ENCODE results near the gene MAN2B2. TPM values are rescaled to one million over a fixed set of nuclear protein-coding genes. Genes with fewer than 3 reads are reported as not detected.

MAN2B2 gene
- total RNA-seq, 2 experiments from 2014 or later, result 13.7 to 19.4 TPM

- H3K9me3 ChIP-seq (ENCODE audit: low read length), result no peaks in the 10 kb centered on the region
- H4K20me1 ChIP-seq (ENCODE audit: insufficient read depth, low read length), result no peaks in the 10 kb centered on the region
- H3K79me2 ChIP-seq (ENCODE audit: insufficient read depth, low read depth, low read length), result no peaks in the 10 kb centered on the region
- BruUV-seq (replicated peaks), result no TSS peak
- H3K27ac ChIP-seq (ENCODE audit: low read depth, low read length, poor library complexity, severe bottlenecking), result peak overlapping the region; percentile 19
- intact Hi-C loops (cut with micrococcal nuclease; ENCODE audit: unreplicated experiment), result no loop called here
- peak; percentile 74 for DNase-seq (ENCODE audit: low spot score)
- no peaks in the 10 kb centered on the region for H3K9me2 ChIP-seq (ENCODE audit: insufficient read depth, low read length)
- peak overlapping the region; percentile 82 for H2AFZ ChIP-seq (ENCODE audit: low read length)
- peaks cover 16% of the 10 kb centered on the region for H3K4me1 ChIP-seq (ENCODE audit: insufficient read depth, low read length, poor library complexity, severe bottlenecking)
- ChIA-PET POLR2A (interaction anchor here (0.7 to 3.1 kb wide), 10 partner anchors 9 to 1040 kb away, joined by 3 to 8 read pairs (median 4); partner anchors contain the start of gene MAN2B2), CTCF (ENCODE audit: unreplicated experiment) (interaction anchor here (1.0 kb wide), 1 partner anchor 9 kb away, joined by 3 read pairs; no protein-coding TSS in a partner anchor)
- no peak overlapping the region for H3K4me3 ChIP-seq (ENCODE audit: low read depth, low read length, poor library complexity, severe bottlenecking)
- peak overlapping the region; percentile 32 for H3K4me2 ChIP-seq (ENCODE audit: low read length)
- TF ChIP-seq CTCF (conservative IDR thresholded peaks at IDR 0.05; ENCODE audit: low read length), result no peak
- TF ChIP-seq EZH2phosphoT487 (IDR thresholded peaks at IDR 0.05; ENCODE audit: borderline replicate concordance, low read depth, low read length), result no peak
- H3K36me3 ChIP-seq (ENCODE audit: insufficient read depth, low read length), result no peaks in the 10 kb centered on the region
Observed at GRCh38 chr4:6633091-6633906, 58.3 kb downstream of the MAN2B2 start.

DNA sequence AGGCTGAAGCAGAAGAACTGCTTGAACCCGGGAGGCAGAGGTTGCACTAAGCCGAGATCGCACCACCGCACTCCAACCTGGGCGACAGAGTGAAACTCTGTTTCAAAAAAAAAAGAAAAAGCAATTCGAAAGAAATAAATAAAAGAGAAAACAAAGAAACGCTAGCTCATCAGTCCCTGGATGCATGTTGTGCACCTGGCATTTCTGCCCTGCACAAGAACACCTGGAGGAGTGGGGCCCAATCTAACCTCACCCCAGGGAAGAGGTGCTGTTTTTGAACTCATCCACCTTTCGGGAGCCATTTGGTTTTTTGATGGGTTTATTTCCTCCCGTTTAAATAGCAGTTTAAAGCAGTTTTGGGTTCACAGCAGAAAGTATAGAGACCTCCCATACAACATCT is 59.8 kb downstream of the MAN2B2 start:
- no peak overlapping the region for H3K4me3 ChIP-seq (ENCODE audit: low read depth, low read length, poor library complexity, severe bottlenecking)
- no peak overlapping the region for H3K4me2 ChIP-seq (ENCODE audit: low read length)
- TF ChIP-seq EZH2phosphoT487 (IDR thresholded peaks at IDR 0.05; ENCODE audit: borderline replicate concordance, low read depth, low read length), result no peak
- no peak for TF ChIP-seq CTCF (conservative IDR thresholded peaks at IDR 0.05; ENCODE audit: low read length)
- H2AFZ ChIP-seq (ENCODE audit: low read length), result no peak overlapping the region
- POLR2A ChIA-PET, result interaction anchor here (0.7 to 3.1 kb wide), 4 partner anchors 37 to 82 kb away, joined by 3 to 8 read pairs (median 6); no protein-coding TSS in a partner anchor
- H3K79me2 ChIP-seq (ENCODE audit: insufficient read depth, low read depth, low read length), result no peaks in the 10 kb centered on the region
- H3K27ac ChIP-seq (ENCODE audit: low read depth, low read length, poor library complexity, severe bottlenecking), result no peak overlapping the region
- BruUV-seq (replicated peaks), result no TSS peak
- intact Hi-C loops (cut with micrococcal nuclease; ENCODE audit: unreplicated experiment), result no loop called here
- CTCF ChIA-PET (ENCODE audit: unreplicated experiment), result no interaction called here
- no peaks in the 10 kb centered on the region for H3K9me2 ChIP-seq (ENCODE audit: insufficient read depth, low read length)
- no peak for DNase-seq (ENCODE audit: low spot score)
- peaks cover 16% of the 10 kb centered on the region for H3K4me1 ChIP-seq (ENCODE audit: insufficient read depth, low read length, poor library complexity, severe bottlenecking)
- H3K36me3 ChIP-seq (ENCODE audit: insufficient read depth, low read length), result no peaks in the 10 kb centered on the region
- H3K9me3 ChIP-seq (ENCODE audit: low read length), result no peaks in the 10 kb centered on the region
- H4K20me1 ChIP-seq (ENCODE audit: insufficient read depth, low read length), result no peaks in the 10 kb centered on the region
